CD4-positive, alpha-beta memory T cell (primary cell): ENCODE data around the gene CEP44. TPM values are rescaled to one million over a fixed set of nuclear protein-coding genes. Genes with fewer than 3 reads are reported as not detected.
"Not testable (repeated sequence)": the region's sequence is repeated elsewhere in the genome, so short reads cannot be mapped to it uniquely, and the experiment has no call there.

Experiments
- CTCF ChIA-PET: fragments of 350-600 bp; sonication (Branson Sonifier 250); formaldehyde crosslinking; loops from one replicate; lab custom pipeline; 2021; ENCODE audit warnings: inconsistent platforms; ENCODE audit not compliant: partially characterized antibody; lab: Charles Lee
- POLR2A ChIA-PET: fragments of 350-600 bp; sonication (Branson Sonifier 250); formaldehyde crosslinking; loops from one replicate; lab custom pipeline; 2021; ENCODE audit not compliant: partially characterized antibody; lab: Charles Lee
- DNase-seq, 5 donors: peaks; one replicate each; pipeline versions ENCODE4 v3.0.0 to v3.0.0-alpha.2; 2020 to 2022; ENCODE audit warnings: mixed read lengths in 1 of 5
- H3K27ac ChIP-seq: one replicate; pipeline ENCODE4 v1.7.0; 2013; ENCODE audit warnings: low read depth, low read length
- H3K27me3 ChIP-seq: 2 replicates; pipeline ENCODE4 v1.7.0; 2013; ENCODE audit warnings: mild to moderate bottlenecking, low read length, moderate library complexity; ENCODE audit not compliant: insufficient read depth
- H3K36me3 ChIP-seq: 2 replicates; pipeline ENCODE4 v1.7.0; 2013; ENCODE audit warnings: mild to moderate bottlenecking, low read length, moderate library complexity; ENCODE audit not compliant: insufficient read depth
- H3K4me1 ChIP-seq: 2 replicates; pipeline ENCODE4 v1.7.0; 2013; ENCODE audit warnings: mild to moderate bottlenecking, low read length, moderate library complexity; ENCODE audit not compliant: insufficient read depth
- H3K4me3 ChIP-seq, 2 donors: one replicate each; pipeline ENCODE4 v1.7.0; 2013; ENCODE audit warnings: low read length in 2 of 2, mild to moderate bottlenecking in 1 of 2
- H3K9me3 ChIP-seq, 2 donors: one replicate each; pipeline ENCODE4 v1.7.0; 2013; ENCODE audit warnings: low read length in 2 of 2, control low read depth in 1 of 2; ENCODE audit not compliant: control insufficient read depth in 1 of 2
- H3K27ac Mint-ChIP-seq, 7 donors: one replicate each; pipeline ENCODE4 v1.8.0; 2020 to 2021; ENCODE audit warnings: mixed read lengths in 7 of 7, mild to moderate bottlenecking in 6 of 7, inconsistent platforms in 3 of 7, moderate library complexity in 3 of 7
- H3K27me3 Mint-ChIP-seq, 2 donors: one replicate each; pipeline ENCODE4 v1.8.0; 2020 to 2021; ENCODE audit warnings: mixed read lengths in 2 of 2
- H3K36me3 Mint-ChIP-seq, 2 donors: one replicate each; pipeline ENCODE4 v1.8.0; 2020 to 2021; ENCODE audit warnings: mixed read lengths in 2 of 2, inconsistent platforms in 1 of 2, mild to moderate bottlenecking in 1 of 2
- H3K4me1 Mint-ChIP-seq, 4 donors: one replicate each; pipeline ENCODE4 v1.8.0; 2020 to 2021; ENCODE audit warnings: mixed read lengths in 4 of 4, mild to moderate bottlenecking in 1 of 4
- H3K4me3 Mint-ChIP-seq, 8 donors: one replicate each; pipeline ENCODE4 v1.8.0; 2020 to 2021; ENCODE audit warnings: mixed read lengths in 8 of 8, mild to moderate bottlenecking in 7 of 8, moderate library complexity in 6 of 8, inconsistent platforms in 3 of 8
- H3K9me3 Mint-ChIP-seq, 8 donors: one replicate each; pipeline ENCODE4 v1.8.0; 2020 to 2021; ENCODE audit warnings: mixed read lengths in 8 of 8, mild to moderate bottlenecking in 5 of 8, inconsistent platforms in 3 of 8, moderate library complexity in 1 of 8
- intact Hi-C: fragments of 100-400 bp; cut with micrococcal nuclease; formaldehyde crosslinking; loops from one replicate; pipeline ENCODE4 v1.15.1; 2023
- polyA plus RNA-seq, 2 donors: library from polyadenylated mRNA; unstranded; fragments of 300-500 nt; fragmentation: Illumina TruSeq; gene quantifications; one replicate each; pipeline ENCODE4 v1.2.3, GENCODE V29; 2021
- total RNA-seq, 2 experiments: library from RNA; stranded (reverse); gene quantifications; one replicate each; pipeline ENCODE4 v1.2.3, GENCODE V29; 2021

Gene CEP44
- total and polyA plus RNA-seq, 4 experiments from 2014 or later: 7.7 to 25.7 (median 16.5) TPM

- H3K4me1 ChIP-seq, H3K4me3 Mint-ChIP-seq, H3K4me1 Mint-ChIP-seq, H3K27ac ChIP-seq, CTCF ChIA-PET, H3K4me3 ChIP-seq, H3K27me3 ChIP-seq, intact Hi-C loops, H3K36me3 Mint-ChIP-seq, H3K9me3 Mint-ChIP-seq, DNase-seq, POLR2A ChIA-PET, H3K27me3 Mint-ChIP-seq, H3K27ac Mint-ChIP-seq, H3K9me3 ChIP-seq, H3K36me3 ChIP-seq: not testable (repeated sequence)
These were observed 96.5 kb downstream of the CEP44 start for GRCh38 chr4:174380206-174380605.

- no peaks in the 10 kb centered on the region for H3K36me3 Mint-ChIP-seq
- intact Hi-C loops: no loop called here
These were observed 97.2 kb downstream of the CEP44 start for GRCh38 chr4:174380699-174381439.

DNA sequence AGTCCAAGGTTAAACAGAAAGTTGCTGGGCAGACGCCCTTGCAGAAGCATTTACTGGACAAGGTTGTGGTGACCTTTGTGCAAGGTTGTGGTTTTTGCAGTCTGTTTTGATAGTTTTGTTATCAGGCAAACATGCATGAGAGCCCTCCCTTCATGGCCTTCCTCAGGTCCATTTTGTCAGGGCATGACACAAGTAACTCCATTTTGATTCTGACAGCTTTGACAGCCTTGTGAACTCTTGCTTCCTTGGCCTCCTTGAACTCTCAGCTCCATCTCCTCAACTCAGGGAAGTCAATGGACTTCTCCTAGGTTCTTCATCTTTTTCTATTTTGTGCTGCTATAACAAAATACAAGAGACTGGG, 97.7 kb downstream of the CEP44 start:
- H3K27ac Mint-ChIP-seq: no peak overlapping the region
- peaks cover 0 to 5% of the 10 kb centered on the region in 2 donors for H3K27me3 Mint-ChIP-seq
- Histone ChIP-seq H3K4me1 (no peaks in the 10 kb centered on the region), H3K27me3 (no peaks in the 10 kb centered on the region), H3K36me3 (no peaks in the 10 kb centered on the region), H3K9me3 (no peaks in the 10 kb centered on the region), H3K4me3 (no peak overlapping the region), H3K27ac (no peak overlapping the region)
- H3K36me3 Mint-ChIP-seq: no peaks in the 10 kb centered on the region
- intact Hi-C loops: no loop called here
- no peak for DNase-seq
- CTCF ChIA-PET: no interaction called here
- no peaks in the 10 kb centered on the region for H3K4me1 Mint-ChIP-seq
- POLR2A ChIA-PET: no interaction called here
- H3K4me3 Mint-ChIP-seq: no peak overlapping the region
- H3K9me3 Mint-ChIP-seq: no peaks in the 10 kb centered on the region

More at GRCh38 chr4:174380699-174381439, 97.2 kb downstream of the CEP44 start:
- Histone ChIP-seq H3K27ac (no peak overlapping the region), H3K36me3 (no peaks in the 10 kb centered on the region), H3K4me3 (no peak overlapping the region), H3K27me3 (no peaks in the 10 kb centered on the region), H3K9me3 (no peaks in the 10 kb centered on the region), H3K4me1 (no peaks in the 10 kb centered on the region)
- Mint-ChIP-seq H3K9me3 (no peaks in the 10 kb centered on the region), H3K4me1 (no peaks in the 10 kb centered on the region), H3K4me3 (no peak overlapping the region), H3K27ac (no peak overlapping the region), H3K27me3 (peaks cover 1 to 5% of the 10 kb centered on the region in 2 donors)
- DNase-seq: no peak
- CTCF ChIA-PET: no interaction called here
- POLR2A ChIA-PET: no interaction called here

Other genes with a start within 250 kb of the CEP44 start
- gene FBXO8, start 244 bp upstream of the CEP44 start, total RNA-seq: 10 to 100 TPM; 30.9 to 32.2 TPM
- gene FBXO8, start 244 bp upstream of the CEP44 start, polyA plus RNA-seq: 10 to 100 TPM; 10.8 to 22.3 TPM
- 1 to 10 TPM; 2.4 to 4.7 TPM for gene HPGD, start 238.6 kb downstream of the CEP44 start, total RNA-seq
- 10 to 100 TPM in 1 of 2 donors, 1 to 10 TPM in 1; 5.9 to 10.5 TPM for gene HPGD, start 238.6 kb downstream of the CEP44 start, polyA plus RNA-seq